Measurements from ENCODE around the gene UBN2. TPM values are rescaled to one million over a fixed set of nuclear protein-coding genes. Genes with fewer than 3 reads are reported as not detected.

UBN2 gene
- total RNA-seq, 2 donors from 2014 or later = 45.3 to 48.8 TPM

DNA sequence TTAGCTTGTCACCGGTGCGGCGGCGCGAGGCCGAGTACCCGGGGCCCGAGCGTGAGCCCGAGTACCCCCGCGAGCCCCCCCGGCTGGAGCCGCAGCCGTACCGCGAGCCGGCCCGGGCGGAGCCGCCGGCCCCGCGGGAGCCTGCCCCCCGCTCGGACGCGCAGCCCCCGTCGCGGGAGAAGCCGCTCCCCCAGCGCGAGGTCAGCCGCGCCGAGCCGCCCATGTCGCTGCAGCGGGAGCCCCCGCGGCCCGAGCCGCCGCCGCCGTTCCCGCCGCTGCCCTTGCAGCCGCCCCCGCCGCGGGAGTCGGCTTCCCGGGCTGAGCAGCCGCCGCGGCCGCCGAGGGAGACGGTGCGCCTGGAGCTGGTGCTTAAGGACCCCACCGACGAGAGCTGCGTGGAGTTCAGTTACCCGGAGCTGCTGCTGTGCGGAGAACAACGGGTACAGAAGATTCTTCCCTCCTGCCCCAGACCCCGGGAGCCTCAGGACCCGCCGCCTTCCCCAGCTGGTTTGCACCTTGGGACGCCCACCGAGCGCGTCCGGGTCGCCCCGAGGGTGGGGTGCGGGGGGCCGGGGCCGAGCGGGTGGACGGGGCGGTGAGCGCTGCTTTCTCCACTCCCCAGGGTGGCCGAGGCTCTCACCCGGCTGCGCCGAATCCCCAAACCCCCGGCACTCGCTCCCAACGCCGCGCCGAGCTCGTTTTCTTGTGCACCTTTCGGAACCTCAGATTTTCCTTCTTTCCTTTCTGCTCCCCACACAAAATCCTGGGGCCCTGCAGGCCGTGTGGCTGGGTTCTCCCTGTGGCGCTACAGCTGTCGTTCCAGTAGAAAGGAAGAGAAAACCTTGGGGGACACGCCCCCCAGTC, 708 bp downstream of the UBN2 start:
- H3K9me3 Mint-ChIP-seq = peaks cover 8% of the 10 kb centered on the region
- 0% methylated on average over 27 to 100 of the region's 101 CpGs for WGBS, 2 experiments (ENCODE audit: insufficient coverage in 1 of 2, insufficient read length in 1 of 2)
- H3K36me3 Mint-ChIP-seq (ENCODE audit: low read depth) = no peaks in the 10 kb centered on the region

DNA sequence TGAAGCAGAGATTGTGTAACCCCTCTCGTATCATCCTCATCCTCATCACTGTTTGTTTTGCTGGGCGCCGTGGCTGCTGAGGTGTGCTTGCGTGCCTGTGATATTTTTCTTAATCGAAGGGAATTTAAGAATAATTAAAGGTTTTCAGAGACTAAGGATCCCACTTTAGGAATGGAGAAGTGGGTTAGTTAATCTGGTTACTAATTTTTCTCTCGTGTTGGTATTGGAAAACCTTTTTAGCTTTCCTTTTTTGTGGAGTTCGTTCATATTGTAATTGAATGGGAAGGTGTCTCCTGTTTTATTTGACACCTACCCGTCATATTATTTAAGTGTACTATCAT, 1.3 kb downstream of the UBN2 start:
- Histone ChIP-seq H3K27me3 (ENCODE audit: control insufficient read depth, insufficient read depth, low read length, poor library complexity, severe bottlenecking) (no peaks in the 10 kb centered on the region), H3K9ac (ENCODE audit: extremely low read depth, low read length, poor library complexity, severe bottlenecking) (peak overlapping the region; percentile 56), H3K9me3 (ENCODE audit: control insufficient read depth, low read length) (peaks cover 6% of the 10 kb centered on the region), H3K27ac (ENCODE audit: low read depth, low read length) (no peak overlapping the region), H3K36me3 (ENCODE audit: control insufficient read depth, insufficient read depth, low read length) (peaks cover 5% of the 10 kb centered on the region), H3K4me3 (ENCODE audit: low read length) (peak overlapping the region; percentile 96), H3K4me1 (ENCODE audit: control insufficient read depth, insufficient read depth, low read length) (no peaks in the 10 kb centered on the region)
- H3K36me3 Mint-ChIP-seq (ENCODE audit: low read depth) = peaks cover 4% of the 10 kb centered on the region
- peaks cover 23% of the 10 kb centered on the region for H3K4me1 Mint-ChIP-seq
- WGBS, 2 experiments (ENCODE audit: insufficient coverage in 1 of 2, insufficient read length in 1 of 2) = 3% methylated on average over 5 of the region's 8 CpGs; no CpG with 5 or more reads in 1 of the 2 experiments
- peak overlapping the region; percentile 92 for H3K27ac Mint-ChIP-seq
- H3K9me3 Mint-ChIP-seq = peaks cover 5% of the 10 kb centered on the region
- H3K4me3 Mint-ChIP-seq = peak overlapping the region; percentile 95
- TF ChIP-seq, protein P1, sequence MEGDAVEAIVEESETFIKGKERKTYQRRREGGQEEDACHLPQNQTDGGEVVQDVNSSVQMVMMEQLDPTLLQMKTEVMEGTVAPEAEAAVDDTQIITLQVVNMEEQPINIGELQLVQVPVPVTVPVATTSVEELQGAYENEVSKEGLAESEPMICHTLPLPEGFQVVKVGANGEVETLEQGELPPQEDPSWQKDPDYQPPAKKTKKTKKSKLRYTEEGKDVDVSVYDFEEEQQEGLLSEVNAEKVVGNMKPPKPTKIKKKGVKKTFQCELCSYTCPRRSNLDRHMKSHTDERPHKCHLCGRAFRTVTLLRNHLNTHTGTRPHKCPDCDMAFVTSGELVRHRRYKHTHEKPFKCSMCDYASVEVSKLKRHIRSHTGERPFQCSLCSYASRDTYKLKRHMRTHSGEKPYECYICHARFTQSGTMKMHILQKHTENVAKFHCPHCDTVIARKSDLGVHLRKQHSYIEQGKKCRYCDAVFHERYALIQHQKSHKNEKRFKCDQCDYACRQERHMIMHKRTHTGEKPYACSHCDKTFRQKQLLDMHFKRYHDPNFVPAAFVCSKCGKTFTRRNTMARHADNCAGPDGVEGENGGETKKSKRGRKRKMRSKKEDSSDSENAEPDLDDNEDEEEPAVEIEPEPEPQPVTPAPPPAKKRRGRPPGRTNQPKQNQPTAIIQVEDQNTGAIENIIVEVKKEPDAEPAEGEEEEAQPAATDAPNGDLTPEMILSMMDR (conservative IDR thresholded peaks at IDR 0.05) = no peak
- H3K27me3 Mint-ChIP-seq (ENCODE audit: insufficient read depth) = no peaks in the 10 kb centered on the region
- DNase-seq = no peak

More for the DNA sequence above, 708 bp downstream of the UBN2 start:
- Mint-ChIP-seq H3K4me1 (peaks cover 23% of the 10 kb centered on the region), H3K27ac (peak overlapping the region; percentile 92), H3K4me3 (peak overlapping the region; percentile 95), H3K27me3 (ENCODE audit: insufficient read depth) (no peaks in the 10 kb centered on the region)
- Histone ChIP-seq H3K27me3 (ENCODE audit: control insufficient read depth, insufficient read depth, low read length, poor library complexity, severe bottlenecking) (no peaks in the 10 kb centered on the region), H3K36me3 (ENCODE audit: control insufficient read depth, insufficient read depth, low read length) (no peaks in the 10 kb centered on the region), H3K9ac (ENCODE audit: extremely low read depth, low read length, poor library complexity, severe bottlenecking) (peak overlapping the region; percentile 83), H3K27ac (ENCODE audit: low read depth, low read length) (no peak overlapping the region), H3K4me3 (ENCODE audit: low read length) (peak overlapping the region; percentile 96), H3K9me3 (ENCODE audit: control insufficient read depth, low read length) (peaks cover 8% of the 10 kb centered on the region), H3K4me1 (ENCODE audit: control insufficient read depth, insufficient read depth, low read length) (no peaks in the 10 kb centered on the region)
- DNase-seq = peak; percentile 76
- TF ChIP-seq, protein P1 (conservative IDR thresholded peaks at IDR 0.05) = no peak

DNA sequence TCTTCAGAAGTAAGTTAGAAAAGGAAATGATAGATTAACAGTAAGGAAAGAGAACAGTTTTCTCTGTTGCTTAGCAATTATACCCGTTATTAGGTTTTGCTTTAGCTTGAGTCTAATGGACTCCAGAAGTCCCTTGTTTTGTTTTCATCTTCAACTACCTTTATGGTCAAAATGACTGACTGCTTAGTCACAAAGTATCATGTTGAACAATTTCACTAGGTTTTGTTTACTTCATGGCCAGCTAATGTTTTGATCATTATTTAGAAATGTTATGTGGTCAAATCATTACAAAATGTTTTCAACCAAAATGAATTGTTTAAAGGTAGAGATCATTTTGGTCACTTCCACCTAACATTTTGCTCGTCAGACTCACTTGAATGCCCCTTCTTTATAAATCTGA, 1.9 kb downstream of the UBN2 start:
- no peaks in the 10 kb centered on the region for H3K9me3 Mint-ChIP-seq

More for the DNA sequence above, 1.9 kb downstream of the UBN2 start:
- DNase-seq = no peak
- WGBS, 2 experiments (ENCODE audit: insufficient coverage in 1 of 2, insufficient read length in 1 of 2) = 58 to 61% methylated on average over 2 of the region's 2 CpGs
- Histone ChIP-seq H3K36me3 (ENCODE audit: control insufficient read depth, insufficient read depth, low read length) (peaks cover 11% of the 10 kb centered on the region), H3K27ac (ENCODE audit: low read depth, low read length) (no peak overlapping the region), H3K9ac (ENCODE audit: extremely low read depth, low read length, poor library complexity, severe bottlenecking) (peak overlapping the region; percentile 56), H3K4me1 (ENCODE audit: control insufficient read depth, insufficient read depth, low read length) (no peaks in the 10 kb centered on the region), H3K27me3 (ENCODE audit: control insufficient read depth, insufficient read depth, low read length, poor library complexity, severe bottlenecking) (no peaks in the 10 kb centered on the region), H3K9me3 (ENCODE audit: control insufficient read depth, low read length) (peaks cover under 1% of the 10 kb centered on the region), H3K4me3 (ENCODE audit: low read length) (peak overlapping the region; percentile 96)
- H3K36me3 Mint-ChIP-seq (ENCODE audit: low read depth) = peaks cover 9% of the 10 kb centered on the region
- H3K27me3 Mint-ChIP-seq (ENCODE audit: insufficient read depth) = no peaks in the 10 kb centered on the region
- peak overlapping the region; percentile 95 for H3K4me3 Mint-ChIP-seq
- TF ChIP-seq, protein P1 (conservative IDR thresholded peaks at IDR 0.05) = no peak
- peaks cover 23% of the 10 kb centered on the region for H3K4me1 Mint-ChIP-seq
- no peak overlapping the region for H3K27ac Mint-ChIP-seq

Data from endodermal cell (in vitro differentiated cells).